ENCODE data around the gene LGALS3BP.
"Not testable (repeated sequence)": the region's sequence is repeated elsewhere in the genome, so short reads cannot be mapped to it uniquely, and the experiment has no call there.

LGALS3BP gene, protein sequence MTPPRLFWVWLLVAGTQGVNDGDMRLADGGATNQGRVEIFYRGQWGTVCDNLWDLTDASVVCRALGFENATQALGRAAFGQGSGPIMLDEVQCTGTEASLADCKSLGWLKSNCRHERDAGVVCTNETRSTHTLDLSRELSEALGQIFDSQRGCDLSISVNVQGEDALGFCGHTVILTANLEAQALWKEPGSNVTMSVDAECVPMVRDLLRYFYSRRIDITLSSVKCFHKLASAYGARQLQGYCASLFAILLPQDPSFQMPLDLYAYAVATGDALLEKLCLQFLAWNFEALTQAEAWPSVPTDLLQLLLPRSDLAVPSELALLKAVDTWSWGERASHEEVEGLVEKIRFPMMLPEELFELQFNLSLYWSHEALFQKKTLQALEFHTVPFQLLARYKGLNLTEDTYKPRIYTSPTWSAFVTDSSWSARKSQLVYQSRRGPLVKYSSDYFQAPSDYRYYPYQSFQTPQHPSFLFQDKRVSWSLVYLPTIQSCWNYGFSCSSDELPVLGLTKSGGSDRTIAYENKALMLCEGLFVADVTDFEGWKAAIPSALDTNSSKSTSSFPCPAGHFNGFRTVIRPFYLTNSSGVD

DNA sequence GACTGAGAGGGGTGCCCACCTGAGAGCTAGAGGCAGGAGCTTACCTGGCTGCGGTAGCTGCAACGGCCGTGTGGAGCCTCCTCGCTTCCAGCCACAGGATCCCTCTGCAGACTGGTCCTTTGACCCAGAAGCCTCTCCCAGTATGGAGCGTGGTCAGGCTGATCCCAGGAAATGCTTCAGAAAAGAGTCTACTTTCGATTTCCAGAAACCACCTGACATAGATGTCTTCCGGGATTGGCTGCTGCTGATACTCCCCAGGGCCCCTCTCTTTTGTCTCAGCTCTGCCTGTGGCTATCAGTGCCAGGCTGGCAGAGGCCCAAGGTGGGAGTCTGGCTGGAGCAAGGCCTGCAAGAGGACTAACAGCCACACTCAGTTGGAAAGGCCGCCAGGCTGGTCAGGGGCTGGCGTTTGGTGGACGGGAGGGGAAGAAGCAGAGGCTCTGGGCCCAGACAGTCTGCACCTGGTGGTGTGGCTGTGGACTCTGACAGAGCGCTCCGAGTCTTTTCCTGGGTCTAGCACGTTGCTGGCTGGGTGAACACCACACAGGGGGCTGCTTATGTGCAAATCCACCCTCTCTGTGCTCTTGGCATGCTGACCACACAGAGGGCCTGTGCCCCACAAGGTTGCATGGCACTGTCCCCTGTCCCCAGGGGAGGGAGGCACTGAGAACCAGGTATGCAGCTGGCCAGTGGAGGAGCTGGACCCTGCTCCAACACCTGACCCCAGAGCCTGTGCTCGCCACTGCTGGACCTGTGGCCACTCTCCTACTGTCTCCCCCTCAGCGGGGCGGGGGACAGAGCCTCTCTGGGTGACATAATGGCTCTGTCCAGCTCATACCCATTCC is at the start of gene LGALS3BP:
TSS of gene LGALS3BP (minus strand) at position 144 of the 844 bp plus-strand sequence. CDS start 2,732 bp downstream, outside the sequence.
- peak; percentile 62 for DNase-seq

DNA sequence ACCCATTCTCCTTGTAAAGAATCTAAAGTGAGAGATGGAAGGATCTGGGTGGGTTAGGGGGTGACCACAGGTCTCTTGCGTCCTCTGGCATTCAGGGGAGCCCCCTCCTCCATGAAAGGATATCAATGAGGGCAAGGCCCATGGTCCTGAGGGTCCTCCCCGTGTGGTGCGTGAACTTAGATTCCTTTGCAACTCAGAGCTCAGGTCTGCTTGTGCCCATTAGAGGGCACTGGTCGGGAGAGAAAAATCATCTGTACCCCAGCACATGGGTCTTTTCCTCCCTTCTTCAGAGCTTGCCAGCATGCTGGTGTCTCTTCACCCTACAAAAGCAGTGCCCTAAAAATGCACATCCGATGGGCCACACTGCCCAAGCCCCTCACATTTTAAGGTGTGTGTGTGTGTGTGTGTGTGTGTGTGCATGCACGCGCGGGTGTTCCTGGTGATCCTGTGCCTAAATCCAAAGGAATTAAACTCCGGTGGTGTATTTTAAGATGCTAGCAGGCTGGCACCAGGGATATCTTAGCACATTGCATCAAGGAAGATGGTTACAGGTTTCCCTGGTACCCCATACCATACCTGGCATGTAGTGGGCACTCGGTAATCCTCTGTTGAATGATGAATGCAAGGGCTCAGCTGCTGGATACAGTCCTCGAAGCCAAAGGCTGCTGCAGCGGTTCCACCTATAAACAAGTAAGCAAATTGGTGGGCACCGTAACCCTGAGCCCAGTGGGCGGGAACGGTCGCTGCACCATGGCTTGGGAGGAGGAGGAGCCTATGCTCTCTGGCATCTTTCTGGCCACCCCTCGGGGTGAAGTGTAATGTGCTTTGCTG is 49.0 kb upstream of the LGALS3BP start:
- DNase-seq, result no peak

DNA sequence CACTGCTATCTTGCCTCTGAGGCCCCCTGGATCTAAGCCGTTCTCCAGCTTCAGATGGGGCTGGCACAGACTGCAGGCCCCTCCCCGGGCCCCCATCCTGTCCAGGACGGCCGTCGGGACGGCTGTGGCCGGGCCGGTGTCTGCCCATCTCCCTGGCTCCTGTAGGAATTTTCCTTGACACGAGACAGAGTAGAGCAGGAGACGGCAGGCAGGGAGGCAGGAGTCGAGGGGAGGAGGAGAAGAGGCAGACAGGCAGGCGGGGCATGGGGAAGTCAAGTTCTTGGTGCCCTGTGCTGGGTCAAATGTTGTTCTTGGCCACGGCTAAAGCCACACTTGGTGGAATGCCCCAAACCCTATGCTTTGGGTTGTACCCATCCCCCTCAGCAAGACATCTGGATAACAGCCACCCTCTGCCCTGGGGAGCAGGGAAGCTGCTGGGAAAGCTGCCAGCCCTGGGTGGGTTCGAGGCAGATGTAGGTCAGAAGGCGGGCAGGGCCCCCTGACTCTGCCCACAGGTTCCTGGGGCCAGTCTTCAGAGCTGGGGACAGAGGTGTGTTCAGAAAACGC is 48.3 kb upstream of the LGALS3BP start:
- no peak for DNase-seq

DNA sequence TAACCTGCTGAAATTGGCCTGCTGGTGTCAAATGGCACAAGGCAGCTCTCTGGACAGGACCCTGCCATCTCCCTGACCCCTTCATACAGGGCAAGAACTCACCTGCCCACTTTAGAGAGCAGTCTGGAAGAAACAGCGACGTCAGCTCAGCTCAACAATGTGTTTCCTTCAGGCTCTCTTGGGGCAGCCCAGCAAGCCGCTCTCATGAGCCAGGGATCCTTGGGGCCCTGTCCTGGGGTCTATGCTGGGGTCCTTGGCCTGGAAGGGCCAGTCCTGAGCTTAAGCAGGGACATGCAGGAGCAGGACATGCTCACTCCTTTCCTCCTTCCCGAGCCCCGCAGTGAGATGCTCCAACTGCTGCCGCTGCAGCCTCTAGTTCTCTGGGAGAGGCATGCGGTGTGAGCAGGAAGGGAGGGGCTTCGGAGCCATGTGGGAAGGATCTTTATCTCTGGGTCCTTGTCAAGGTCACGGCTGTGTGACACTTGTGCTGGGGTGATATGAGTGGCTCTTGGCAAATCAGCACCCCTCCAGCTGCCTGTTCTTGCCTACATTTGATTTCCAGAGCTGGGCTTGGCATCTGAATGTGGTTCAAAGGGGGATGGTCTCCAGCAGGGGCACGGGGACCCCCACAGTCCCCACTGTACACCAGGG is 47.7 kb upstream of the LGALS3BP start:
- no peak for DNase-seq

DNA sequence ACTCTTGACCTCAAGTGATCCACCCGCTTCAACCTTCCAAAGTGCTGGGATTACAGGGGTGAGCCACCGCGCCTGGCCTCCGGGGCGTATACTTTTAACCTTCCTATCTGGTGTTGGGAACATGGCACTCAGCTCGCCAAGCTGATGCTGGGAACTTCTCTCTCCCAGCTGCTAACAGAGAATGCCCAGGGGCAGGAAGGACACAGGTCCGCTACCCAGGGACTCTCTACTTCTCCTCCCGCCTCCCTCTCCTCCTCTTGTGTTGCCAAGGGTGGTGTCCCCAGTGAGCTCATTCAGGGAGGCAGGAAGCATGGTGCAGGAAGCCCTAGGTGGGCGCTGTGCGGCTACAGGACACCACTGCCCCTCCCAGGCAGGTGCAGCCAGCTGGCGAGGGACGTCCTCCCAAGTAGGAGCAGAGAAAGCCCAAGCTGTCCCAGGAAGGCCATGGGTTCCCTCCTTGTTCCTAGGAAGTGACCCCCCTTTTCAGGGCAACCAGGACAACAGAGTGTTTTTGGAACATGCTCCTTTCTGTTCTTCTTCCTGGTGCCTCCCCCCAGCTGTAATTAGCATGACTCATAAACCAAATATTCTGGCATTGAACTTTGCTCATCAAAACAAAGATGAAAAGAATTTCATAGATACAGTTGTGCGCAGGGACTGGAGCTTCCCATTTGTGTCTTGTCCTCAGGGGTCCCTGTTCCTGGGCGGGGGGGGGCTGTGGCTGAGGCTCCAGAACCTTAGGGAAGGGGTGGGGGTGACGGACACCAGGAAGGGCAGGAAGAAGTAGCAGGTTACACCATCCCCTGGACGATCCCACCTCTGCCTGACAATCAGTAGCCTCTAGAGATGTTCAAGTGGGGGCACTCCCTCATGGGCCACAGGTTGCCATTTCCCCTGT is 46.9 kb upstream of the LGALS3BP start:
- DNase-seq, result no peak

DNA sequence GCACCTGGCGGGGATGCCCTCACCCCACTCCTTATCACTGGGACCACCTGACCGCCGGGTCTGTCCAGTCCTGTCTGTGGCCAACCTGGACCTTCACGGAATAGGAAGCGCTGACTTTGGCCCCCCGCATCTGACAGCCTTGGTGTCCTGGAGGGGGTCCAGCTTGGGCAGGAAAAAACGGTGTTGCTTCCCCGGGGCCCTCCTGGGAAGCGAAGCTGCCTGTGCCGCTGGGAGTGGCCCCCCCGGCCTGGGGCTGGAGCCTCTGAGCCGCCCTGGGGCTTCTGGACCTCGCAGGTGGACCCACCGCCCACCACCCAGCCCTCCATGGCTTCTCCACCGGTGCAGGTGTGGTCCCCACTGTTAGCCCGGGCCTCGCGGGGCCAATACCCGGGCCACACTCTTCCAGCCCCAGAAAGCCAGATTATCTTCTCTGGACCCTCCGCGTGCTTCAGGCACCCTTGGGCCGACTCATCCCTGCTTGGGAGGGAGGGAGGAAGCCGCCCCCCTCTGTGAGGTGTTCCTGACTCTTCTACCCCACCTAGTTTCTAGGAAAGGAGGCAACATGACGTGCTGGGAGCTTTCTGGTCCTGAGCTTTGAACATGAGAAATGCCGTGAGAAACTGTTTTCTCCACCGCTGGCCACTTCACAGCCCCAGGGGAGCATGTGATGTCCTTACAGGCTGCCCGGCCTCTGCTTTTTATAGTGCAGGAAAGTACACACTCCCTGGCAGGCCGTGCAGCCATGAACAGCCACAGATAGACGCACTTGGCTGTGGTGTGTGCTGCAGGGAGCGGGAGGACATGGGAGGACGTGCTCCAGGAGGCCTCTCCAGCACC is 45.4 kb upstream of the LGALS3BP start:
- no peak for DNase-seq

DNA sequence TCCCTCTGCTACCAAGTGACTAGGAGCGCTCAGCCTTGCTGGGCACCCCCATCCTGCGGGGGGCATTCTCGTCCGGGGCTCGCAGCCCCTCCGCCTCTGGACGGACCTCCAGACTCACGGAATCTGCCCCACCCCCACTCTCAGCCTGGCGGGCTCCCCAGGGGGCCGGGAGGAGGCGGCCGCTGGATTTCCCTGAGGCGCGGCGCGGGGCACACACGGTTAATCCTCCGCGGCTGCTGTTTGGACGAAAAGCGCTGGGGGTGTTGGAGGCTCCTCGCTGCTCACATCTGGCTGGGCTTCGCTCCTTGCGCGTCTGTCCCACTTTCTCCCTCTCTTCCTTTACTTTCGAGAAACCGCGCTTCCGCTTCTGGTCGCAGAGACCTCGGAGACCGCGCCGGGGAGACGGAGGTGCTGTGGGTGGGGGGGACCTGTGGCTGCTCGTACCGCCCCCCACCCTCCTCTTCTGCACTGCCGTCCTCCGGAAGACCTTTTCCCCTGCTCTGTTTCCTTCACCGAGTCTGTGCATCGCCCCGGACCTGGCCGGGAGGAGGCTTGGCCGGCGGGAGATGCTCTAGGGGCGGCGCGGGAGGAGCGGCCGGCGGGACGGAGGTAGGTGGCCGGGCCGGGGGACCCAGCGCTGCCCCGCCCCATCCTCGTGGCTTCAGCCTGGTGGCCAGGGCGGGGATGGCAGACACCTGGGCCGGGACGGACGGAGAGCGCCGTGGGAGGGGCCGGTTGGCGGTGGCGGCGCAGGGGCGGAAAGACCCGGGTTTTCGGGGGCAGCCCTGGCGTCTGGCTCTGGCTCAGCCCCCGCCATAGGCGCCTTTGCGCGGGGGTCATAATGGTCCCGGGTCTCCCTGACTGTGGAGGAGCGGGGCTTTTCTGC is 44.4 kb upstream of the LGALS3BP start, which contains the start of gene C1QTNF1:
TSS of gene C1QTNF1 (plus strand) at position 284 of the 886 bp plus-strand sequence. CDS start 19,800 bp downstream, outside the sequence.
- peak; percentile 24 for DNase-seq

DNA sequence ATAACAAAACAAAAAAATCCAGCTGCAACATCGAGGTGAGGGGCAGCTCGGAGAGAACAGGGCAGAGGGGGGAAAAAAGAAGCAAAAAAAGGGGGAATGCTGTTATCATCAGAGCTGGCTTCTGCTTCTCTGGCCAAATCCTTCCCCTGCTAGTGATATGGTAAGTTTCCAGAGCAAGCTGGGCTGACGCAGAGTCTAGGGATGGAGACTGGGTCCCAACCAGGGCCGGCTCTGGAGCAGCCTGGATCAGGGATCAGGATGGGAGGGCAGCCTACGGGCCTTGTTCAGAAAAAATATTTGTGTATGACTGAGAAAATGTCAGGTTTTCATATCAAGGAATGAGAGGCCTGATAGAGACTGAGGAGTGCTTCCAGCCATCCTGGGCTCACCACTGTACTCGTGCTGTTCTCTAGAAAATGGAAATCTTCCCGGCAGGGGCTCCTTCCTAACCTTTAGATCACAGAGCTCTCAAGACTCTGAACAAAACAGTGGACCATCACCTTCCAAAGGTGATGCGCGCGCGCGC is 43.5 kb upstream of the LGALS3BP start:
- no peak for DNase-seq

DNA sequence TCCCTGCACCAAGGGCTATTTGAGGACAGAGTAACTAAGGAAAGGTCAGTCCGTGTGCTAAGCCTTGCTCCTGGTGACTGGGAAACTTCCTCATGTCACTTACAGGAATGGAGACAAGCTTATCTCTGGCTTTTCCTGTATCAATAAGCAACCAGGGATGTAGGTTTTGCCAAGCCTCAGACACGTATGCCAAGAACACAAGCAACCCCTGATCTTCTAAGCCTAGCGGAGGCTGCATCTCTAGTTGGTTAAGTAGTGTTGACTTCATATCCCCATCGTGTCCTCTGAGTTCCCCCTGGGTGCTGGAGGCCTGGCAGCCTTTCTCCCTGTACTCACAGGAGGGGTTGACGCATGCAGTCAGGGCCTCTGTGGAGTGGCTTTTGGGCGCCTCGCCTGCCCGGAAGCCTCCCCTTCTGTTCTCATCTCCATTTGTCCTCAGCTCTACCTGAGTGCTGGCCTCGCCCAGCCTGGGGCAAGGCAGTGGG is 42.8 kb upstream of the LGALS3BP start:
- DNase-seq, result no peak

DNA sequence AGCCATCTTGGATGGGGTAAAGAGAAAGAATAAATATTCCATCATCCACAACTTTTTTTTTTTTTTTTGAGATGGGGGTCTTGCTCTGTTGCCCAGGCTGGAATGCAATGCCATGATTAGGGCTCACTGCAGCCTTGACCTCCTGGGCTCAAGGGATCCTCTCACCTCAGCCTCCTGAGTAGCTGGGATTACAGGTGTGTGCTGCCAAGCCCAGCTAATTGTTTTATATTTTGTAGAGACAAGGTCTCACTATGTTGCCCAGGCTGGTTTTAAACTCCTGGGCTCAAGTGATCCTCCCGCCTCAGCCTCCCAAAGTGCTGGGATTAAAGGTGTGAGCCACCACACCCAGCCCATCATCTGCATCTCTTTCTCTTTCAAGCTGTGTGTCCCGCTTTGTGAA is 42.2 kb upstream of the LGALS3BP start:
- not testable (repeated sequence) for DNase-seq

DNA sequence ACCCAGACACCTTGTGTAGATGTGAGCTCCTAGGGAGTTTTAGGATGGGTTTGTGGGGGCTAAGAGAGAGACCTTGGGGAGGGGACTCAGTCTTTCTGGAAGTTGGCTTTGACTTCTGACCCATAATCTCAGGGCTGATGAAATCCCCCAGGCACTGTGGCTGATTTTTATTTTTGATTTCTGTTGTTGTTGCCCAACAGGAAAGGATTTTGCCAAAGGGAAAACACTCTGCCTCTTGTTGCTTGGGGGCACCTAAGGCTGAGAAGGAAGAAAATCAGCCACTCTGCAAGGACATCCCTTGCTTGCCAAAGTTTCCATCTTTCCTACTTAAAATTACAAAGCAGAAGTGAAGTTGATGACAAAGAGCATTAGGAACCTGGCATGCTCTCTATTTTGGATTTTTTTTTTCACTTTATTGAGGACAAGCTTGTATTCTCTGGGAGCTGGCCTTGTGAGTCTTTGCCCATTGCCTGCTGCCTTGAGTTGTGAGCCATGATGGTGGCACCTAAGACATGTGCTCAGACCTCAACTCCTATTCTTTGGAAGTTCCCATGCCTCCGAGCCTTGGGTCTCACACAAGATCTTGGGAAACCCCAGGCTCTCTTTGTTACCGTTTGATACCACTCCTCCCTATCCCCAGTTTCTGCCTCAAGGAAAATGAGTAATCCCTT is 41.0 kb upstream of the LGALS3BP start:
- DNase-seq, result no peak

DNA sequence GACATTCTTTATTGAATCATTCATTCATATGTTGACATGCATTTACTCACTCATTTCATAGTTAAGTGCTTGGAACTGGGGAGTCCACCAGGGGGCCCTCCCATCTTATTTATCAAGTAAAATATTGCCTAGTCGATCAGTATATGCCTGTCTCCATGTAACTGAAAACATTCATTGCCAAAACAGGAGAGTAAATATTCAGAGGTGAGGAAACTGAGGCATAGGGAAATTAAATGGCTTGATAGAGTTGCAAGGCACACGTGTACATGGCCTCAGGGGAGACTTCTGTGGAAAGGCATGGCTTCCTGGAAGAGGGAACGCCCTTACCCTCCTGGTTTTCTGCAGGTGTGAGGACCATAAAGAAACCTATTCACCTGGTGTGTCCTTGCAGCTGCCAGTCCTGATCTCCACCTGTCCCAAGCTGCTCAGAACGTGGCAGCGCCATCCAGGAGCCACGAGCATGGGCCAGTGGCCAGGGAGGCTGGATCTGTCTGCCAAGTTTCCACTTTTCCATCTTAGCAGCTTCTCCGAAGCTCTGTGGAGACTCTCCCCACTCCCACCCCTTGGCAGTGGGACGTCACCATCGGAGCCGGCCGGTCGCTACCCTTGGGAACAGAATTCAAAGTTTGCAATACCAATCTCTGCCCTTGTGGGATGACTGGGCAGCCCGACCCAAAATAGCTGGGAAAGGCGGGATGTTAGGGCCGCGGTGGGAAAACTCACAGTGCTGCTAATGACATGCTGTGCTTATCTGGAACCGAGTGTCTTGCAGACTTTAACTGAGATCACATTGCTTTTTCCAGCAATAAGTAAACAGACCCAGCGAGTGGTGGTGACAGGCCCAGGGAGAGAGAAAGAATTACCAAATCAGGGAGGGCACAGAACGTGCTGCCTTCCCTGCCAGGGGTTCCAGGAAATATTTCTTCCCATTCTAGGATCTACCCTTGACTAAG is 40.2 kb upstream of the LGALS3BP start:
- peak; percentile 84 for DNase-seq

DNA sequence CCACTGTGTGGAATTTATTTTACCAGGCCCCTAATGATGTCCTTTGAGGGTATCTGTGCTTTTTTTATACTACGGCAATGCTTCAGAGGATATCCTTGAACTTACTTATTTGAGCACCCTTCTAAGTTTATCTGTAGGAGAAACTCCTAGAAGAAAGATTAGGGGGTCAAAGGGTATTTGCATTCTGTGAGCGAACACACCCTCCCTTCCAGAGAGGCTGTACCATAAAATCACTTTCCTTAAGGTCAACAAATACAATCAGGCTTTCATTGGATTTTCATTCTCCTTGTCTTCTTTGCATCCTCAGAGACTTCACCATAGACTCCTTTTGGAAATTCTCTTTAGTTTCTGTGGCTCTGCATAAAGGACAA is 39.5 kb upstream of the LGALS3BP start:
- DNase-seq, result no peak

DNA sequence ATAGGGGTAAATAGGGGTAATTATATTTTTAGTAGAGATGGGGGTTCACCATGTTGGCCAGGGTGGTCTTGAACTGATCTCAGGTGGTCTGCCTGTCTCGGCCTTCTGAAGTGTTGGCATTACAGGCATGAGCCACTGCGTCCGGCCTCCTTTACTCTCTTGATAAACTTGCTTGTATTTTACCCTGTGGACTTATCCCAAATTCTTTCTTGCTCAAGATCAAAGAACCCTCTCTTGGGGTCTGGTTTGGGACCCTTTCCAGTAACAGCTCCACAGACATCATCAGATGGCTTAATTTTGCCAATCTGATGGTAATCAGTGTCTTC is 38.6 kb upstream of the LGALS3BP start:
- DNase-seq, result no peak

DNA sequence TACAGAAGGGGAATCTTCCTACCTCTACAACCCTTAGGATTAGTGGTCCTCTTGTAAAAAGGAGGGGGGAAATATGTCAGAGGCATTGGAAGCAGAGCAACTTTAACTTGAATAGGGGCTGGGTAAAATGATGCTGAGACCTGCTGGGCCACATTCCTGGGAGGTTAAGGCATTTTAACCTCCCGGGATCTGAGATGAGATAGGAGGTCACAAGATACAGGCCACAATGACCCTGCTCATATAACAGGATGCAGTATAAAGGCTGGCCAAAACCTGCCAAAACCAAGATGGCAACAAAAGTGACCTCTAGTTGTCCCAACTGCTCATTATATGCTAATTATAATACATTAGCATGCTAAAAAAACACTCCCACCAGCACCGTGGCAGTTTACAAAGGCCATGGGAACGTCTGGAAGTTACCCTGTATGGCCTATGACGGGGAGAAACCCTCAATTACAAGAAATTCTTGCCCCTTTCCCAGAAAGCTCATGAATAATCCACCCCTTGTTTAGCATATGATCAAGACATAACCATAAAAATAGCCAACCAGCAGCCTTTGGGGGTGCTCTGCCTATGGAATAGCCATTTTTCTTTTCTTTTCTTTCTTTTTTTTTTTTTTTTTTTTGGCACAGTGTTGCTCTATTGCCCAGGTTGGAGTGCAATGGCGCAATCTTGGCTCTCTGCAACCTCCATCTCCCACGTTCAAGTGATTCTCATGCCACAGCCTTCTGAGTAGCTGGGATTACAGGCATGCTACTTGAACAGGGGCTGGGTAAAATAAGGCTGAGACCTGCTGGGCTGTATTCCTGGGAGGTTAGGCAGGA is 38.0 kb upstream of the LGALS3BP start:
- DNase-seq, result no peak

Measured in hematopoietic multipotent progenitor cell treated with erythropoietin and hydrocortisone succinate and interleukin-3 and kit ligand, for 4 days (in vitro differentiated cells).